Measurements from ENCODE around the gene SPRR2G.
"Not testable (repeated sequence)": the region's sequence is repeated elsewhere in the genome, so short reads cannot be mapped to it uniquely, and the experiment has no call there.

Gene SPRR2G

GRCh38 chr1:153150846-153151245, at the start of gene SPRR2G:
SPRR2G (minus strand) TSS chr1:153150890; CDS start chr1:153150110, 780 bp downstream.
- H3K9me3 ChIP-seq (ENCODE audit: control insufficient read depth, insufficient read depth, low read length), result no peaks in the 10 kb centered on the region
- no peak within 1 kb of the TSS for H3K9ac ChIP-seq (ENCODE audit: low read depth, low read length)
- no peaks in the 10 kb centered on the region for H3K4me1 ChIP-seq (ENCODE audit: control insufficient read depth, insufficient read depth, low read length)
- no peaks in the 10 kb centered on the region for H3K27me3 ChIP-seq (ENCODE audit: control insufficient read depth, insufficient read depth, low read length)
- H3K36me3 ChIP-seq (ENCODE audit: control insufficient read depth, insufficient read depth, low read length), result no peaks in the 10 kb centered on the region
- H3K4me3 ChIP-seq (ENCODE audit: low read depth, low read length), result no peak within 1 kb of the TSS

DNA sequence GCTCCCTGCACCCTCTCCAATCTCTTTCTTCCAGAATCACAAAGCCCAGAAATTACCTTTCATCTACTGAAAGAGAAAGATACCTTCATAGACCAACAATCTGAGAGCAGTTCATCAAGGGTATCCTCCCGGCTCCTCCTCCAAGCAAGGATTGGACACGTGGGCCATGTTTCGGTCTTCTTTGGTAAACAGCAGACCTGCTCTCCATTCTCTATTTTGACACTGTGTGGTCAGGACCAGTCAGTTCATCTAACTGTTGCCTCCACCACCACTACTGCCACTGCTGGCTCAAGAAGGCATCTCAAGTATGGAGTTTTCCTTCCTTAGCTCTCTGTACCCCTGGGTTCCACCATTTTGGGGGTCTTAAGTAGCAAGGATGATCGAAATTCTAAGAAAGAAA, 44.5 kb upstream of the SPRR2G start:
- no peaks in the 10 kb centered on the region for H3K36me3 ChIP-seq (ENCODE audit: control insufficient read depth, insufficient read depth, low read length)
- H3K27me3 ChIP-seq (ENCODE audit: control insufficient read depth, insufficient read depth, low read length), result no peaks in the 10 kb centered on the region

GRCh38 chr1:153194331-153195050, 43.8 kb upstream of the SPRR2G start:
- Histone ChIP-seq H3K4me1 (ENCODE audit: control insufficient read depth, insufficient read depth, low read length) (no peaks in the 10 kb centered on the region), H3K4me3 (ENCODE audit: low read depth, low read length) (no peak overlapping the region), H3K9me3 (ENCODE audit: control insufficient read depth, insufficient read depth, low read length) (no peaks in the 10 kb centered on the region), H3K36me3 (ENCODE audit: control insufficient read depth, insufficient read depth, low read length) (no peaks in the 10 kb centered on the region), H3K27me3 (ENCODE audit: control insufficient read depth, insufficient read depth, low read length) (no peaks in the 10 kb centered on the region), H3K9ac (ENCODE audit: low read depth, low read length) (no peak overlapping the region)

More for the DNA sequence above, 44.5 kb upstream of the SPRR2G start:
- Histone ChIP-seq H3K4me3 (ENCODE audit: low read depth, low read length) (no peak overlapping the region), H3K4me1 (ENCODE audit: control insufficient read depth, insufficient read depth, low read length) (no peaks in the 10 kb centered on the region), H3K9ac (ENCODE audit: low read depth, low read length) (no peak overlapping the region), H3K9me3 (ENCODE audit: control insufficient read depth, insufficient read depth, low read length) (no peaks in the 10 kb centered on the region)

DNA sequence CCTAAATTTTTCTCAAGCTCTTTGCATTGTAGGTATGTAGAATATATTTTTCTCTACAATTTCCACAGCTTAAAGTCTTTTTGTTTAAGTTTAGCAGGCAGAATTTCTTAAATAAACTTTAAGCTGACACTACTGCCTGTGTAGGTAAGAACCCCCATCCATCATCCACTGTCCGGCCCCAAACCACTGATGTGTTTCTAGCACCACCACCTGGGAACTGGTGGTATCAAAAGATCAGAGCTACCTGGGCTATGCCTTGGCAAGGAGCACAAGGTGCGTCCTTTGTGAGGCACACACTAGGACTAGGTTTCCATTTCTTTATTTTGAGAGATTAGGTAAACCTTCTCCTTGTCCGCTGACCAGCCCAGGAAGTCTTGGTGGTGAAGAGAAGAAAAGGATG, 42.0 kb upstream of the SPRR2G start:
- H3K9me3 ChIP-seq (ENCODE audit: control insufficient read depth, insufficient read depth, low read length), result no peaks in the 10 kb centered on the region
- H3K4me3 ChIP-seq (ENCODE audit: low read depth, low read length), result no peak overlapping the region
- H3K27me3 ChIP-seq (ENCODE audit: control insufficient read depth, insufficient read depth, low read length), result no peaks in the 10 kb centered on the region
- H3K9ac ChIP-seq (ENCODE audit: low read depth, low read length), result no peak overlapping the region
- no peaks in the 10 kb centered on the region for H3K36me3 ChIP-seq (ENCODE audit: control insufficient read depth, insufficient read depth, low read length)
- no peaks in the 10 kb centered on the region for H3K4me1 ChIP-seq (ENCODE audit: control insufficient read depth, insufficient read depth, low read length)

GRCh38 chr1:153190373-153190772, 39.7 kb upstream of the SPRR2G start:
- Histone ChIP-seq H3K4me3 (ENCODE audit: low read depth, low read length) (no peak overlapping the region), H3K4me1 (ENCODE audit: control insufficient read depth, insufficient read depth, low read length) (no peaks in the 10 kb centered on the region), H3K9me3 (ENCODE audit: control insufficient read depth, insufficient read depth, low read length) (no peaks in the 10 kb centered on the region), H3K36me3 (ENCODE audit: control insufficient read depth, insufficient read depth, low read length) (no peaks in the 10 kb centered on the region), H3K9ac (ENCODE audit: low read depth, low read length) (no peak overlapping the region), H3K27me3 (ENCODE audit: control insufficient read depth, insufficient read depth, low read length) (no peaks in the 10 kb centered on the region)

DNA sequence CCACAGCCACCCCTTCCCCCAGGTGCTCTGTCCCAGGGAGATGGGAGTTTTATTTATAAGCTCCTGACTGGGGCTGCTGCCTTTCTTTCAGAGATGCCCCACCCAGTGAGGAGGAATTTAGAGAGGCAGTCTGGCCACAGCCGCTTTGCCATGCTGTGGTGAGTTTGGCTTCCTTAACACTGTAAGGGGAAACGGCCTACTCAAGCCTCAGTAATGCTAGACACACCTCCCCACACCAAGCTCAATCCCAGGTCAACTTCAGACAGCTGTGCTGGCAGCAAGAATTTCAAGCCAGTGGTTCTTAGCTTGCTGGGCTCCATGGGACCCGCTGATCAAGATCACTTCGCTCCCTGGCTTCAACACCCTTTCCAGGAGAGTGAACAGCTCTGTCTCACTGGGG, 37.6 kb upstream of the SPRR2G start:
- H3K27me3 ChIP-seq (ENCODE audit: control insufficient read depth, insufficient read depth, low read length); H3K36me3 ChIP-seq (ENCODE audit: control insufficient read depth, insufficient read depth, low read length); H3K9me3 ChIP-seq (ENCODE audit: control insufficient read depth, insufficient read depth, low read length); H3K9ac ChIP-seq (ENCODE audit: low read depth, low read length); H3K4me1 ChIP-seq (ENCODE audit: control insufficient read depth, insufficient read depth, low read length); H3K4me3 ChIP-seq (ENCODE audit: low read depth, low read length): not testable (repeated sequence)

DNA sequence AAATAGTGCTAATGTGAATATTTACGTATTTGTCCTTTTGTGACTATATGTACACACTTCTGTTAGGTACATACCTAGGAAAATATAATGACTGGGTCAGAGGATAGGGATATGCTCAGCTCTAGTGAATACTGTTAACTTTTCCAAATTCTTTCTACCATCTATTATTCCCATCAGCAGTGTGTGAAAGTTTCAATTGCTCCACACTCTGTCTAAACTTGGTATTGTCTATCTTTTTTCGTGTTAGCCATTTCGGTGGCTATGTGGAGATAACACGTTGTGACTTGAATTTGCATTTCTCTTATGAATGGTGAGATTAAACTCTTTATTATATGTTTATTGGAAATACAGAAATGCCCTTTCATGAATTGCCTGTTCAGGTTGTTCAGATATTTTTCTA, 29.9 kb upstream of the SPRR2G start:
- no peaks in the 10 kb centered on the region for H3K27me3 ChIP-seq (ENCODE audit: control insufficient read depth, insufficient read depth, low read length)
- H3K4me3 ChIP-seq (ENCODE audit: low read depth, low read length), result no peak overlapping the region
- no peaks in the 10 kb centered on the region for H3K36me3 ChIP-seq (ENCODE audit: control insufficient read depth, insufficient read depth, low read length)
- H3K9me3 ChIP-seq (ENCODE audit: control insufficient read depth, insufficient read depth, low read length), result no peaks in the 10 kb centered on the region
- no peak overlapping the region for H3K9ac ChIP-seq (ENCODE audit: low read depth, low read length)
- H3K4me1 ChIP-seq (ENCODE audit: control insufficient read depth, insufficient read depth, low read length), result no peaks in the 10 kb centered on the region

- no peak overlapping the region for H3K4me3 ChIP-seq (ENCODE audit: low read depth, low read length)
- no peak overlapping the region for H3K9ac ChIP-seq (ENCODE audit: low read depth, low read length)
- no peaks in the 10 kb centered on the region for H3K36me3 ChIP-seq (ENCODE audit: control insufficient read depth, insufficient read depth, low read length)
- no peaks in the 10 kb centered on the region for H3K27me3 ChIP-seq (ENCODE audit: control insufficient read depth, insufficient read depth, low read length)
- no peaks in the 10 kb centered on the region for H3K4me1 ChIP-seq (ENCODE audit: control insufficient read depth, insufficient read depth, low read length)
- no peaks in the 10 kb centered on the region for H3K9me3 ChIP-seq (ENCODE audit: control insufficient read depth, insufficient read depth, low read length)
These were observed 28.2 kb upstream of the SPRR2G start for GRCh38 chr1:153178922-153179321.

DNA sequence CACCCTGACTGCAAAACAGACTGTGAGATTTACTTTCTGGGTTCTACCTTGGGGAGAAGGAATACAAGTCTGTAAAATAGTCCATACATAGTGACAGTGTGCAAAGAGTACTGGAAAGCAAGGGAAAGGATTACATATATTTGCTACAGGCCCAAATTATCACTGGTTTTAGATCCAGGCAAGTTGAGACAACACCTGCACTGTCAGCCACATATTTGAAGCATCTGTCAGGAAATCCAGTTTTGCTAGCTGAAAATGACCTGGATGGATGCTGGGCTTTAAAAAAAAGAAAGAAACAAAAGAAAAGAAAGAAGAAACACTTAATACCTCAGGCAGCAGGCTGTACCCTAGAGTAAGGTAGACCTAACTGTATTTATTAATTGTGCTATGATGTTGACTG, 23.9 kb upstream of the SPRR2G start:
- no peaks in the 10 kb centered on the region for H3K27me3 ChIP-seq (ENCODE audit: control insufficient read depth, insufficient read depth, low read length)
- no peaks in the 10 kb centered on the region for H3K4me1 ChIP-seq (ENCODE audit: control insufficient read depth, insufficient read depth, low read length)
- H3K4me3 ChIP-seq (ENCODE audit: low read depth, low read length), result no peak overlapping the region
- no peaks in the 10 kb centered on the region for H3K36me3 ChIP-seq (ENCODE audit: control insufficient read depth, insufficient read depth, low read length)
- no peak overlapping the region for H3K9ac ChIP-seq (ENCODE audit: low read depth, low read length)
- no peaks in the 10 kb centered on the region for H3K9me3 ChIP-seq (ENCODE audit: control insufficient read depth, insufficient read depth, low read length)

GRCh38 chr1:153168686-153169085, 18.0 kb upstream of the SPRR2G start:
- Histone ChIP-seq H3K9ac (ENCODE audit: low read depth, low read length) (no peak overlapping the region), H3K4me3 (ENCODE audit: low read depth, low read length) (no peak overlapping the region), H3K9me3 (ENCODE audit: control insufficient read depth, insufficient read depth, low read length) (no peaks in the 10 kb centered on the region), H3K27me3 (ENCODE audit: control insufficient read depth, insufficient read depth, low read length) (no peaks in the 10 kb centered on the region), H3K36me3 (ENCODE audit: control insufficient read depth, insufficient read depth, low read length) (no peaks in the 10 kb centered on the region), H3K4me1 (ENCODE audit: control insufficient read depth, insufficient read depth, low read length) (no peaks in the 10 kb centered on the region)

GRCh38 chr1:153155541-153155940, 4.9 kb upstream of the SPRR2G start:
- H3K4me1 ChIP-seq (ENCODE audit: control insufficient read depth, insufficient read depth, low read length), result no peaks in the 10 kb centered on the region
- H3K27me3 ChIP-seq (ENCODE audit: control insufficient read depth, insufficient read depth, low read length), result no peaks in the 10 kb centered on the region
- H3K9me3 ChIP-seq (ENCODE audit: control insufficient read depth, insufficient read depth, low read length), result peaks cover 7% of the 10 kb centered on the region
- H3K9ac ChIP-seq (ENCODE audit: low read depth, low read length), result no peak overlapping the region
- no peak overlapping the region for H3K4me3 ChIP-seq (ENCODE audit: low read depth, low read length)
- H3K36me3 ChIP-seq (ENCODE audit: control insufficient read depth, insufficient read depth, low read length), result no peaks in the 10 kb centered on the region

DNA sequence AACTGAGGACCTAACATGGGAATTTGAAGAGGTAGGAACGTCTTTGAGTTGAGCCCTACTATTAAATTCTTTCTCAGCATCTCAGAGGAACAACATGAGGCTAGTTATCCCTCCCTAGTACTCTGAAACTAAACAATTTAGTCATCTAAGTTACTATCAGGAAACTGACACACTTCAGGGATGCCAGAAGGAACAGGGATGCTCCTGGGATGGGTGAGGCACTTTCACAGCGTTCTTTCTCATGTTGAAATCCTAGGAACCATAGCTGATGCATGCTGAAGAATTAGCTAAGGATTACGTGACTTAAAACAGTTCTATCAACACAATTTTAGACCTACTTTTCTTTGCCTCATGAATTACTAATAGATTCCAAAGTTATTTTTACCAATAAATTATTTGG, 1.8 kb upstream of the SPRR2G start:
- Histone ChIP-seq H3K4me1 (ENCODE audit: control insufficient read depth, insufficient read depth, low read length) (no peaks in the 10 kb centered on the region), H3K4me3 (ENCODE audit: low read depth, low read length) (no peak overlapping the region), H3K27me3 (ENCODE audit: control insufficient read depth, insufficient read depth, low read length) (no peaks in the 10 kb centered on the region), H3K9ac (ENCODE audit: low read depth, low read length) (no peak overlapping the region), H3K9me3 (ENCODE audit: control insufficient read depth, insufficient read depth, low read length) (no peaks in the 10 kb centered on the region), H3K36me3 (ENCODE audit: control insufficient read depth, insufficient read depth, low read length) (no peaks in the 10 kb centered on the region)
